ENCODE data around the gene DIABLO. TPM values are rescaled to one million over a fixed set of nuclear protein-coding genes. Genes with fewer than 3 reads are reported as not detected.

The DIABLO gene
- total RNA-seq, 1 donor from 2014 or later = 87.6 TPM

- Mint-ChIP-seq H3K27me3 (ENCODE audit: low read depth, unreplicated experiment) (no peaks in the 10 kb centered on the region), H3K4me1 (ENCODE audit: low read depth, unreplicated experiment) (no peaks in the 10 kb centered on the region), H3K27ac (ENCODE audit: unreplicated experiment) (no peak overlapping the region), H3K36me3 (ENCODE audit: low read depth, unreplicated experiment) (peaks cover 4% of the 10 kb centered on the region), H3K9me3 (ENCODE audit: unreplicated experiment) (no peaks in the 10 kb centered on the region), H3K4me3 (ENCODE audit: unreplicated experiment) (no peak overlapping the region)
- Histone ChIP-seq H3K4me1 (ENCODE audit: insufficient read depth, low read length) (no peaks in the 10 kb centered on the region), H3K27me3 (ENCODE audit: insufficient read depth, low read length) (no peaks in the 10 kb centered on the region), H3K27ac (ENCODE audit: low read depth, low read length) (no peak overlapping the region), H4K20me1 (ENCODE audit: insufficient read depth, low read length) (peaks cover 4% of the 10 kb centered on the region), H3K4me3 (ENCODE audit: insufficient read depth, low read depth, low read length) (no peak overlapping the region), H3K9me3 (ENCODE audit: insufficient read depth, low read depth, low read length) (no peaks in the 10 kb centered on the region), H3K9ac (ENCODE audit: low read length) (no peak overlapping the region), H3K4me2 (ENCODE audit: low read length) (no peak overlapping the region), H3K36me3 (ENCODE audit: insufficient read depth, low read length) (peaks cover 8% of the 10 kb centered on the region), H3K79me2 (ENCODE audit: insufficient read depth, low read length) (no peaks in the 10 kb centered on the region), H2AFZ (ENCODE audit: low read depth, low read length) (no peak overlapping the region)
- FAIRE-seq (no peak), DNase-seq (ENCODE audit: low read depth) (no peak)
- TF ChIP-seq CTCF (IDR thresholded peaks at IDR 0.05; ENCODE audit: insufficient read depth, low read depth, low read length) = no peak
- no peak for TF ChIP-seq EZH2 (IDR thresholded peaks at IDR 0.05; ENCODE audit: insufficient read depth, low read length)
Observed at GRCh38 chr12:122245553-122245952, 19.7 kb upstream of the DIABLO start.

GRCh38 chr12:122244565-122245371 lies 18.9 kb upstream of the DIABLO start:
- no peak for TF ChIP-seq EZH2 (IDR thresholded peaks at IDR 0.05; ENCODE audit: insufficient read depth, low read length)
- TF ChIP-seq CTCF (IDR thresholded peaks at IDR 0.05; ENCODE audit: insufficient read depth, low read depth, low read length) = no peak
- DNase-seq (ENCODE audit: low read depth) (no peak), FAIRE-seq (no peak)

GRCh38 chr12:122243965-122244364 lies 18.1 kb upstream of the DIABLO start:
- Histone ChIP-seq H3K36me3 (ENCODE audit: insufficient read depth, low read length) (peaks cover 2% of the 10 kb centered on the region), H4K20me1 (ENCODE audit: insufficient read depth, low read length) (peaks cover 4% of the 10 kb centered on the region), H3K27me3 (ENCODE audit: insufficient read depth, low read length) (no peaks in the 10 kb centered on the region), H3K79me2 (ENCODE audit: insufficient read depth, low read length) (no peaks in the 10 kb centered on the region), H3K9ac (ENCODE audit: low read length) (no peak overlapping the region), H3K4me1 (ENCODE audit: insufficient read depth, low read length) (no peaks in the 10 kb centered on the region), H2AFZ (ENCODE audit: low read depth, low read length) (no peak overlapping the region), H3K4me2 (ENCODE audit: low read length) (no peak overlapping the region), H3K4me3 (ENCODE audit: insufficient read depth, low read depth, low read length) (no peak overlapping the region), H3K9me3 (ENCODE audit: insufficient read depth, low read depth, low read length) (no peaks in the 10 kb centered on the region), H3K27ac (ENCODE audit: low read depth, low read length) (no peak overlapping the region)
- no peak overlapping the region for H3K27ac Mint-ChIP-seq (ENCODE audit: unreplicated experiment)
- DNase-seq (ENCODE audit: low read depth) (no peak), FAIRE-seq (no peak)
- H3K9me3 Mint-ChIP-seq (ENCODE audit: unreplicated experiment) = no peaks in the 10 kb centered on the region
- H3K27me3 Mint-ChIP-seq (ENCODE audit: low read depth, unreplicated experiment) = no peaks in the 10 kb centered on the region
- no peak overlapping the region for H3K4me3 Mint-ChIP-seq (ENCODE audit: unreplicated experiment)
- no peaks in the 10 kb centered on the region for H3K4me1 Mint-ChIP-seq (ENCODE audit: low read depth, unreplicated experiment)
- TF ChIP-seq EZH2 (IDR thresholded peaks at IDR 0.05; ENCODE audit: insufficient read depth, low read length) (no peak), CTCF (IDR thresholded peaks at IDR 0.05; ENCODE audit: insufficient read depth, low read depth, low read length) (no peak)
- peaks cover 9% of the 10 kb centered on the region for H3K36me3 Mint-ChIP-seq (ENCODE audit: low read depth, unreplicated experiment)

More at GRCh38 chr12:122244565-122245371, 18.9 kb upstream of the DIABLO start:
- Histone ChIP-seq H3K27me3 (ENCODE audit: insufficient read depth, low read length) (no peaks in the 10 kb centered on the region), H3K79me2 (ENCODE audit: insufficient read depth, low read length) (no peaks in the 10 kb centered on the region), H3K9ac (ENCODE audit: low read length) (no peak overlapping the region), H3K4me1 (ENCODE audit: insufficient read depth, low read length) (no peaks in the 10 kb centered on the region), H3K4me2 (ENCODE audit: low read length) (no peak overlapping the region), H3K4me3 (ENCODE audit: insufficient read depth, low read depth, low read length) (no peak overlapping the region), H3K27ac (ENCODE audit: low read depth, low read length) (no peak overlapping the region), H3K36me3 (ENCODE audit: insufficient read depth, low read length) (peaks cover 7% of the 10 kb centered on the region), H2AFZ (ENCODE audit: low read depth, low read length) (no peak overlapping the region), H4K20me1 (ENCODE audit: insufficient read depth, low read length) (peaks cover 4% of the 10 kb centered on the region), H3K9me3 (ENCODE audit: insufficient read depth, low read depth, low read length) (no peaks in the 10 kb centered on the region)
- H3K4me1 Mint-ChIP-seq (ENCODE audit: low read depth, unreplicated experiment) = no peaks in the 10 kb centered on the region
- peaks cover 9% of the 10 kb centered on the region for H3K36me3 Mint-ChIP-seq (ENCODE audit: low read depth, unreplicated experiment)
- no peaks in the 10 kb centered on the region for H3K27me3 Mint-ChIP-seq (ENCODE audit: low read depth, unreplicated experiment)
- no peak overlapping the region for H3K4me3 Mint-ChIP-seq (ENCODE audit: unreplicated experiment)
- no peak overlapping the region for H3K27ac Mint-ChIP-seq (ENCODE audit: unreplicated experiment)
- no peaks in the 10 kb centered on the region for H3K9me3 Mint-ChIP-seq (ENCODE audit: unreplicated experiment)

Data from astrocyte (in vitro differentiated cells and primary cell).